ENCODE data around the gene MMP7.

MMP7 gene

DNA sequence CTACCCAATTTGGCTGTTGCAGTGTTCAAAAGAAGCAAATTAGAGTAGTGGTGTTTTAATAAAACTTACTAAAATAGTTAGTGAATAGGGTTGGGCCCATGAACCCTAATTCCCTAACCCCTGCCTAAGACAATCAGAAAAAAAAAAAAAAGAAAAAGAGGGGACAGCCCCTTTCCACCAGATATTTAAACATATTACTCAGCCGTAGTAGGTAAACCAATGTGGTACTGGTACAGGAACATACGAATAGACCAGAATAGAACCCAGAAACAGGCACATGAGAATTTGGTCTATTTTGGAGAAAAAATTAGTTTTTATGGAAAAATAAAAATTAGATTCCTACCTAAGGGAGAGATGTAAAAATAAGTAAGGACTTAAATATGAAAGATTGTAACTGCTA, 38.6 kb downstream of the MMP7 start:
- DNase-seq: no peak

DNA sequence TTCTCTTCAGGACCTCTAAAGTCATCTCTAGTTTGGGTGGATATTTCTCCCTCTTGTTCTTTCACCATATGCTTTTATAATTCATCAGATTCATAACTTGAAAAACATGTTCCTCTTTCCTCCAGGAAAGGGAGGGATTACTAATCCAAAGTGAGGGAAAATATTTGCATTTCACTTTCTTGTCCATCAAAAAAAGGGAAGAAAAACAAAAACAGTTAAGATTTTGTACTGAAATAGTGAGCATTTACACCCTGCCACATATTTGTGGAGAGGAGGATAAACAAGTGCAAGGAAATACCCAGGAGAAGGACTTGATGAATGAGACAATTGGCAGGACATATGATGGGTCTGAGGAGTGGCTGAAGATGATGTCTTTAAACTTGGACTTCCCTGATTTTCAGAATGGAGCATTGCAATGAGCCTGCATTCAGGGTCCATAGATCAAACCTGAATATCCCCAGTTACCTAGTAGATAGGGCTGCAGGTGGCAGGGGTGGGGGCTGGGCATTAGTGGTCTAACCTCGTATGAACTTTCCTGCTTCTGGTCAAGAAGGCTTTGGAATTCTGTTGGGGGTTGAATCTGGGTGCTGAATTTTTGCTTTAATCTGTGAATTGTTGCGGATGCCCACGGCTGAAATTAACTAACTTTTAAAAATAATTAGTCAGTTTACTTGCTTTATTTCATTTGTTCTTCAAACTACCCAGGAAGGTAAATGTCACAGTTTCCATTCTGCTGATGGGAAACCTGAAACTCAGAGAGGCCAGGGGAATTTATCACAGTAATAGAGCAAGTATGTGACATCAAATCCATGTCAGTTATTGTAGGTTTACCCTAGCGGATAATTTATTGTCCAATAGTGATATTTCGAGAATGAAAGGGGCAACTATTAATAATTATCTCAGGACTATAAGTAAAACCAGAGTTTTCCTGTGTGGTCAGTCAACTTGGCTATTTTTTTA, 41.1 kb downstream of the MMP7 start:
- DNase-seq: no peak

DNA sequence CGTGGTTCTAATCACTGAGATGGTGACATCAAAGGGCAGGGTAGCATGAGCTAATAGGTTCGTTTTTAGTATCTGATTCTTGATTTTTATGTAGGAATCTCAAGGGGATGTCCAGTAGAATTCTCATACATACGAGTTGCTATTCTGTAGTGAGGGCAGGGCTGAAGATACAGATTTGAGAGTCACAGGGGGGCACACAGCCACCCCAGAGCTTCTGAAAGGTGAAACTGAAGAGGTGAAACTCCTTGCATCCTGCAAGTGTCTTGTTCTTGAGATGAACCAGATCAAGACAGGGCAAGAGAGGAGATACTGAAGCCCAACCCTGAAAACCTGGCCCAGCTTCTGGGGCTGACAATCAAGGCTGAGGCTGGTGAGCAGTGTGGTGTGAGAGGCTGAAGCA, 42.3 kb downstream of the MMP7 start:
- DNase-seq: no peak

DNA sequence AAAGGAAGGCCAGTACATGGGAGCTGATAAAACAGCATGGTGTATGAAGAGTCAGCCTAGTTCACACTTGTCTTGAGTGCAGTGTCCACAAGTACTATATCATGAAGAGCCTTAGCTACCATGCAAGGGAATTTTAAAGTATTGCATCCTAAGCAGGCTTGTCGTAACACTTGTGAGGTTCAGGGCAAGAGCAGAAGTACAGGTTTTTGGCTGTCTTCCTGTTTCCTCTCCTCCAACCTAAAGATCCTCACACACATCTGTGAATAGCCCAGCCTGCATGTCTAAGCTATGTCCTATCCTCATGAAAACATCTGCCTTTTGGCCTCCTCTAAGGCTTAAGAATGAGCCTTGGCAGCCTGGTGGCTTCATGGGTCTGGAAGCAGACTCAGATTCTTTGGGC, 43.3 kb downstream of the MMP7 start:
- no peak for DNase-seq

DNA sequence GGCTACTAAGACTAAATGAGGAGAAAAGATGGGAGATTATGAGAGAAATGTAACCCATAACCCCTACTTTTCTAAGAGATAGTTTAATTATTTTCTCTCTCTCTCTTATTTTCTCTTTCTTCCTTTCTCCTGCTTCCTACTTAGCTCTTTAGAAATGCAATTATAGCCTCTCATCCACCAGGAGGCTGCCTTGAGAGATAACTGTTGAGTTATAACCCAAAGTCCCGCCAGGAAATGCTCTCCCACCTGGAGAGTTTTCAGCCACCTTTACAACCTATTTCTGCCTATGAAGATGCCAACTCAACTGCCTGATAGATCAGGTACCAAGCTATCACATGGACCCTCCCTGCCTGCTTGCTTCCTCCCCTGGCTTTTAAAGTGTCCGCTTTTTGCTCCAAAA, 44.0 kb downstream of the MMP7 start:
- no peak for DNase-seq

DNA sequence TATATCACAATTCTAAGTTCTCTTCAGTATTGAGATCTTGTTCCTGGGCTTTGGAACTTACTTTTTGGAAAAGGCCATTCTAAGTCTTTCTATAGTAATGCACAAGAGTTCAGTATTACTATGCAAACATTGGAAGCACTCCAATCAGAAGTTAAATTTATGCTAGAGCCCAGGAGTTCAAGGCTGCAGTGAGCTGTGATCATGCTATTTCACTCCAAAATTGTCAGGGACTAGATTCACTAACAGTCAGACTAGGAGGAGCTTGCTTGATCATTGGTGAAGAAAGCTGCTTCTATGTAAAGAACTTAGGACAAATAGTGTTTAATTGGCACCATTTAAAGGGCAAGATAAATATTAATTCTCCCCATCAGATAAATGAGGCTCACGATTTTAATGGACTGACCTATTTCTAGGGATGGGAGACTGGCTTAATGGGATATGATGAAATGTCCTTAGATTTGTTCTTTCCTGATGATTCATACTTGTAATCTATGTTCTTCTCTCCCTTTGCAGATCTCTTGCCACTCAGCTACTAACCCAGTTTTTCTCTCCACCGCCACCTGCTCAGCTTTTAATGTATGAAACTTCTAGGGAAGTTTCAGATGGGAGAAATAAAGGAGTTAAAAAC, 45.3 kb downstream of the MMP7 start:
- no peak for DNase-seq

DNA sequence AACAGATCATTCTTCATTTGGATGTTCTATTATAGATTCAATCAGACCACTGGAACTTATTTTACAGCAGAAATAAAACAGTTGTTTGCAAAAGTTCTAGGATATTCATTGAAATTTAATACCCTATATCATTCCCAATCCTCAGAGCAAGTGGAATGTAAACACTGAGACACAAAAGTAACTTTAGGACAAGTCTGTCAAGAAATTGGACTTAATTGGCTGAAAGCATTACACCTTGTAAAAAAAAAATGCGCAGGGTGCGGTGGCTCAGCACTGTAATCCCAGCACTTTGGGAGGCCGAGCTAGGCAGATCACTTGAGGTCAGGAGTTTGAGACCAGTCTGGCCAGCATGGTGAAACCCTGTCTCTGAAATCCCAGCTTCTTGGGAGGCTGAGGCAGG, 48.1 kb downstream of the MMP7 start:
- no peak for DNase-seq

DNA sequence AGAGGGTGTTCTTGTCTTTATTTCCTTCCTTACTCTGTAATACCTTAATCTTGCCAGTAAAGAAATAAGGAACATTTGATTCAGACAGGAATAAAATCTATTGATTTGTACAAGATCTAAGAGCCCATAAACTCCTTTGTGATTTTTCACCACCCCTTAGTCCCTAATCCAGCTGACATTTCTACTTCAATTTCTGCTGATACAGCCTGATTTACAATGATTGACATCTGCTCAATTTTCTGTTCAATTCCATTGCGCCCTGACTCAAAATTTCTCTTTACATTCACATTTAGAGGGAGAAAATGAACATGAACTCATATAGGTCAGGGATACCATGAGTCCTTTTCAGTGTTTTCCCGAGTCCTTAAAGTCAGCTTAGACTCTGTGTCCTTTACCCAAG, 50.8 kb downstream of the MMP7 start:
- DNase-seq: no peak

DNA sequence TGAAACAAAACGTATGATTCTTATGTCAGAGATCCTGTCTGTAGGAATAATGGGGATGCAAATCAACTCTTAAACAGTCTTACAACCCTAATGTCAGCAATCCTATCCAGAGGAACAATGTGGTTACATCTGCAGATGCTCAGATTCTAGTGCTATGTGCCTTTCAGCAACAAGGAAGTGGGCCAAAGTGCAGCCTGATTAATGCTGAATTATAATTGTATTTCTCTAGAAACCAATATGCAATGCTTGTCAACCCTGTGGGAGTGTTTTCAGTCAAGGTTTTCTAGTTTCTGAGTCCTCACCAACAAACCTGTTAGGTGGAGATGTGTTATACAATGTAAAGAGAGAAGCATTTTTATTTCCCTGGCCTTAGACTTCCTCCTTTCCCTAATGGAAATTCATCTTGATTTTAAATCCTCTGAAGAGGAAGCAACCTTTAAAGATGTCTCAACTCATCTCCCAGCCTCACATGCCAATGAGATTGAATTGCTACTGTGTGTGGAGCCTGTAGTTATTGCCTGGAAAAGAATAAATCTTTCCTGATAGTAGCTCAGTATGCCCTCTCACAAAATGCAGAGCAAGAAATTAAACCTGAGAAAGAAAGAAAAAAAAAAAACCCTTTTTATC, 51.8 kb downstream of the MMP7 start:
- DNase-seq: no peak

DNA sequence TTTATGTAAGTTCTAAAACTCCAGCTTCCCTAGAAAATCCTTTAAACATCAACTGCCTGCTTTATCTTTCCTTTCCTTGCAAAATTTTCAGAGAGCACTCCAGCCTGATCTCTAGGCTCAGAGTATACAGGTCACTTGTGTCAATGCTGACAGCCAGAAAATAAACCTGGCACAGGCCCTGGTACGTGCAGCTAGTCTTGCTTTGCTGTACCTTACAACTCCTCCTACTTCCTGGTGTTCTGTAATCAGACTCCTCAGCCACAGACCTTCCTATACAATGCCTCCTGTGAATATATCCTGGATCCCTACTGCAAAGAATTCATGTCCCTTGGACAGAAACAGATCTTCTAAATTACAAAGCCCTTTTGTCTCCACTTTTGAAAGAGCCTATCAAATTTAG, 53.7 kb downstream of the MMP7 start:
- no peak for DNase-seq

DNA sequence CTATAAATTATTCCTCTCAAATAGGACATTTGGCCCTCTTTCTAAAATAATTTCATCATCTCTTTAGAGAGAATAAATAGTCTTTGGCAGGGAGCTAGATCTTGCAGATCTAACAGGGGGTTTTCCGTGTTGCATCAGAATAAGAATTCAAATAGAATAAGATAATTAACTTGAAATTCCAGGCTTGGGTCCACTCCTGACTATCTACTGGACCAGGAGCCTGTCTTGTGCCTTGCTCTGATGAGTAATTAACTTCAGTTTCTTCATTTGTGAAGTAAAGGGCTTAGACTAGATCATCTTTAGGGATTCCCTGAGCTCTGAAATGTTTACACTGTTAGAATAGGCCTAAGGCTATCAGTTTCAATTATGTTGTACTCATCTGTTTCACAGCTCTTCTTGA, 54.5 kb downstream of the MMP7 start:
- DNase-seq: no peak

DNA sequence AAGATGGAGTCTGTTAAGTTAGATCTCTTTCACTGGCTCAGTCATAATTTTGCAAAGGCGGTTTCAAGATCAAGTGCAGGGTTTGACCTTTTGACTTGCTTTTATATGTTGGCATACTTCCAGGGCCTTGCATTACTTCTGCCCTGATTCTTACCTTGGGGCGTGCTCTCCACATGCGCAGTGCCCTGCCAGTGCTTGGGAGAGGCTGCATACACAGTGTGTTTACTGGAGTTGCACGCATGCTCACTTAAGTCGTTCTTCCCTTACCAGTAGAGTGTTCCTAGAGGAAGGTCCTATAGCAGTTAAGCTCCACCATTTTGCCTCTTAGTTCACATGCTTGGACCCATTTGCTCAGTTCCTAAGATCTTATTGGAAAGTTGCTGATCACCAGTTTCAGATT, 57.0 kb downstream of the MMP7 start:
- no peak for DNase-seq

DNA sequence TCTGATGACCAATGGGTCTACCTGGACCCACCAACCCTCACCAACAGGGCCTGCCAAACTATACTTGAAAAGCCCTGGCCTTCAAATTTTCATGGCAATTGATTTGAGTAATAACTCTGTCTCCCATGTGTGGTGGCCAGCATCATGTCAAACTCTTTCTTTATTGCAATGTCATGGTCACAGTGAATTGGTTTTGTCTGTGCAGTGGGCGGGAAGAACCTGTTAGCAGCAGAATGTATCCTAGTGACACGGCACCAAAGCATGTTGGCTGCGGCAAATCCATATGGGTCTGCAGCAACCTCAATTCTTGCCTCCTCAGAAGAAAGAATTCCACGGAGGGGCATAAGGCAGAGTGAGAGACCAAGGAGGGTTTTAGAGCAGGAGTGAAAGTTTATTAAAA, 58.4 kb downstream of the MMP7 start:
- DNase-seq: no peak

DNA sequence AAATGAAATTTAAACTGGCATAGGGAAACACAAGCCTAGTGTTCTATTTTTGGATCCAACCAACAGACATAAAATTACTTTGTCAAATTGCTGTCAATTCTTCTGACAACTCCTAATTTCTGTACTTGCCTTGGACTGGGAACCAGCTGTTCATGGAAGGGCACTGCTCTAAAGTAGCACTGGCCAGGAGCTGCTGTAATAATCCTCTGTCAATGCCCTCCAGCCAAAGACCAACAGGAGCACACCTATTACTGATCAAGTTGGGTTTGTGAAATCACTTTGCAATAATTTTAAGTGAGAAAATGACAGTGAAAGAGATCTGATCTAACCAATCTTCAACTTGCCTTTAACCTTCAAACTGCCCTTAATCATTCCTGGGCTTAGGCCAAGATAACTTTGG, 59.1 kb downstream of the MMP7 start:
- no peak for DNase-seq
